ENCODE data around the gene FGF23. TPM values are rescaled to one million over a fixed set of nuclear protein-coding genes. Genes with fewer than 3 reads are reported as not detected.

Gene FGF23
- polyA plus RNA-seq, 3 donors, result not detected

DNA sequence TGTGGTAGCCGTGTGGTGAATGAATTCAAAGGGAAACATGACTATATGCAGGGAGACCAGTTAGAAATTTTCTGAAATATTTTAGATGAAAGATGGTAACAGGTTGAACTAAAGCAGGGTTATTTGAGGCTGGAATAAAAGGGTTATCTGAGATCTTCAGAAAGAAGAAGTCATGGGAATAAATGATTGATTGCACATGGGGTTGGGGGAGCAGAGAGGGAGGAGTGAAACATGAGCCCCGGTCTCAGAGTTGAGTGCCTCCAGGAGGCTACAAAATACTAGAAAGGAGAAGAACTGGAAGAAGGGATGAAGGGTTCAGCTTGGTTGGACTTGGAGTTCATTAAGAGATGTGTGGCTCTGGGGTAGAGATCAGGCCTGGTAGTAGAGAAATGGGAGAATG, 16.3 kb upstream of the FGF23 start:
- H3K79me2 ChIP-seq (ENCODE audit: insufficient read depth, low read length), result no peaks in the 10 kb centered on the region
- no peaks in the 10 kb centered on the region for H3K9me3 ChIP-seq (replicated peaks in 1 of 2; ENCODE audit: control insufficient read depth in 1 of 2, insufficient read depth in 1 of 2, low read length in 2 of 2)
- H3K4me1 ChIP-seq (ENCODE audit: control insufficient read depth in 1 of 2, insufficient read depth in 2 of 2, low read length in 2 of 2), result no peaks in the 10 kb centered on the region
- H3K27ac ChIP-seq (ENCODE audit: low read depth in 1 of 2, low read length in 2 of 2), result no peak overlapping the region
- no peak overlapping the region for H3K4me3 ChIP-seq (replicated peaks in 1 of 3; ENCODE audit: low read depth in 2 of 3, low read length in 3 of 3)
- 76% methylated on average over 2 of the region's 2 CpGs for WGBS (ENCODE audit: insufficient coverage)
- TF ChIP-seq CTCF (IDR thresholded peaks at IDR 0.05), result no peak
- Mint-ChIP-seq H3K4me3 (no peak overlapping the region), H3K27ac (no peak overlapping the region), H3K9me3 (peaks cover 0 to 3% (median 0%) of the 10 kb centered on the region in 7 donors), H3K27me3 (ENCODE audit: low read depth in 3 of 3) (peaks cover 25 to 29% (median 26%) of the 10 kb centered on the region in 3 donors), H3K36me3 (no peaks in the 10 kb centered on the region), H3K4me1 (no peaks in the 10 kb centered on the region)
- H4K20me1 ChIP-seq (ENCODE audit: insufficient read depth, low read length), result no peaks in the 10 kb centered on the region
- H3K27me3 ChIP-seq (ENCODE audit: control insufficient read depth in 2 of 2, insufficient read depth in 2 of 2, low read length in 2 of 2), result peaks cover 0 to 10% of the 10 kb centered on the region in 2 donors
- H3K4me2 ChIP-seq (replicated peaks; ENCODE audit: extremely low read depth, low read length, poor library complexity, severe bottlenecking), result no peak overlapping the region
- H2AFZ ChIP-seq (ENCODE audit: insufficient read depth, low read depth, low read length, poor library complexity, severe bottlenecking), result no peak overlapping the region
- no peak overlapping the region for H3K9ac ChIP-seq (ENCODE audit: insufficient read depth, low read length, poor library complexity, severe bottlenecking)
- DNase-seq, result no peak
- H3K36me3 ChIP-seq (replicated peaks in 1 of 2; ENCODE audit: control insufficient read depth in 1 of 2, insufficient read depth in 2 of 2, low read length in 2 of 2), result no peaks in the 10 kb centered on the region
- intact Hi-C loops (cut with micrococcal nuclease), result no loop called here

- no peaks in the 10 kb centered on the region for H3K79me2 ChIP-seq (ENCODE audit: insufficient read depth, low read length)
- no peaks in the 10 kb centered on the region for H3K9me3 ChIP-seq (replicated peaks in 1 of 2; ENCODE audit: control insufficient read depth in 1 of 2, insufficient read depth in 1 of 2, low read length in 2 of 2)
- H3K4me1 ChIP-seq (ENCODE audit: control insufficient read depth in 1 of 2, insufficient read depth in 2 of 2, low read length in 2 of 2), result no peaks in the 10 kb centered on the region
- no peak for TF ChIP-seq CTCF (IDR thresholded peaks at IDR 0.05)
- DNase-seq, result no peak
- H3K9me3 Mint-ChIP-seq, result peaks cover 0 to 3% (median 0%) of the 10 kb centered on the region in 7 donors
- H3K27ac Mint-ChIP-seq, result no peak overlapping the region
- H3K4me3 Mint-ChIP-seq, result no peak overlapping the region
- no peak overlapping the region for H3K4me2 ChIP-seq (replicated peaks; ENCODE audit: extremely low read depth, low read length, poor library complexity, severe bottlenecking)
- H3K36me3 ChIP-seq (replicated peaks in 1 of 2; ENCODE audit: control insufficient read depth in 1 of 2, insufficient read depth in 2 of 2, low read length in 2 of 2), result no peaks in the 10 kb centered on the region
- H3K27me3 ChIP-seq (ENCODE audit: control insufficient read depth in 2 of 2, insufficient read depth in 2 of 2, low read length in 2 of 2), result peaks cover 0 to 10% of the 10 kb centered on the region in 2 donors
- H3K4me1 Mint-ChIP-seq, result no peaks in the 10 kb centered on the region
- no peak overlapping the region for H2AFZ ChIP-seq (ENCODE audit: insufficient read depth, low read depth, low read length, poor library complexity, severe bottlenecking)
- intact Hi-C loops (cut with micrococcal nuclease), result no loop called here
- H4K20me1 ChIP-seq (ENCODE audit: insufficient read depth, low read length), result no peaks in the 10 kb centered on the region
- H3K27me3 Mint-ChIP-seq (ENCODE audit: low read depth in 3 of 3), result peaks cover 20 to 28% (median 23%) of the 10 kb centered on the region in 3 donors
- H3K36me3 Mint-ChIP-seq, result no peaks in the 10 kb centered on the region
- H3K27ac ChIP-seq (ENCODE audit: low read depth in 1 of 2, low read length in 2 of 2), result no peak overlapping the region
- no peak overlapping the region for H3K4me3 ChIP-seq (replicated peaks in 1 of 3; ENCODE audit: low read depth in 2 of 3, low read length in 3 of 3)
- H3K9ac ChIP-seq (ENCODE audit: insufficient read depth, low read length, poor library complexity, severe bottlenecking), result no peak overlapping the region
- WGBS (ENCODE audit: insufficient coverage), result 80% methylated on average over 5 of the region's 5 CpGs
These were observed 13.7 kb upstream of the FGF23 start for GRCh38 chr12:4393211-4393610.
